Astrocyte (in vitro differentiated cells and primary cell): ENCODE data around the gene LRRC4C. TPM values are rescaled to one million over a fixed set of nuclear protein-coding genes. Genes with fewer than 3 reads are reported as not detected.

Source experiments
- DNase-seq: peaks from one replicate; pipeline ENCODE4 v3.0.0-alpha.2; 2010; ENCODE audit warnings: low read depth
- FAIRE-seq: peaks from 2 replicates; lab custom pipeline; 2011; peaks lifted over from hg19 to GRCh38; lab: Jason Lieb, UNC
- H2AFZ ChIP-seq: 2 replicates; pipeline ENCODE4 v1.6.0; 2012; ENCODE audit warnings: low read depth, low read length, inconsistent platforms
- H3K27ac ChIP-seq: 2 replicates; pipeline ENCODE4 v1.5.1; 2011; ENCODE audit warnings: low read depth, low read length, inconsistent platforms
- H3K27me3 ChIP-seq: 2 replicates; pipeline ENCODE4 v1.6.0; 2011; ENCODE audit warnings: low read length, inconsistent platforms; ENCODE audit not compliant: insufficient read depth
- H3K36me3 ChIP-seq: 2 replicates; pipeline ENCODE4 v1.5.1; 2011; ENCODE audit warnings: low read length, inconsistent platforms; ENCODE audit not compliant: insufficient read depth
- H3K4me1 ChIP-seq: 2 replicates; pipeline ENCODE4 v1.5.1; 2011; ENCODE audit warnings: low read length, inconsistent platforms; ENCODE audit not compliant: insufficient read depth
- H3K4me2 ChIP-seq: 2 replicates; pipeline ENCODE4 v1.6.0; 2012; ENCODE audit warnings: low read length, inconsistent platforms
- H3K4me3 ChIP-seq: 2 replicates; pipeline ENCODE4 v1.5.1; 2011; ENCODE audit warnings: low read depth, mild to moderate bottlenecking, low read length, inconsistent platforms; ENCODE audit not compliant: insufficient read depth
- H3K79me2 ChIP-seq: 2 replicates; pipeline ENCODE4 v1.6.0; 2012; ENCODE audit warnings: mild to moderate bottlenecking, low read length, inconsistent platforms; ENCODE audit not compliant: insufficient read depth
- H3K9ac ChIP-seq: 2 replicates; pipeline ENCODE4 v1.6.0; 2012; ENCODE audit warnings: mild to moderate bottlenecking, low read length, inconsistent platforms
- H3K9me3 ChIP-seq: 2 replicates; pipeline ENCODE4 v1.5.1; 2012; ENCODE audit warnings: low read depth, mild to moderate bottlenecking, low read length, inconsistent platforms; ENCODE audit not compliant: insufficient read depth
- H4K20me1 ChIP-seq: 2 replicates; pipeline ENCODE4 v1.6.0; 2012; ENCODE audit warnings: low read length, inconsistent platforms; ENCODE audit not compliant: insufficient read depth
- H3K27ac Mint-ChIP-seq: one replicate; pipeline ENCODE4 v1.8.0; 2021; ENCODE audit warnings: mild to moderate bottlenecking, mixed read lengths; ENCODE audit not compliant: unreplicated experiment
- H3K27me3 Mint-ChIP-seq: one replicate; pipeline ENCODE4 v1.8.0; 2021; ENCODE audit warnings: low read depth, mixed read lengths; ENCODE audit not compliant: unreplicated experiment
- H3K36me3 Mint-ChIP-seq: one replicate; pipeline ENCODE4 v1.8.0; 2021; ENCODE audit warnings: low read depth, mixed read lengths; ENCODE audit not compliant: unreplicated experiment
- H3K4me1 Mint-ChIP-seq: one replicate; pipeline ENCODE4 v1.8.0; 2021; ENCODE audit warnings: low read depth, mixed read lengths; ENCODE audit not compliant: unreplicated experiment
- H3K4me3 Mint-ChIP-seq: one replicate; pipeline ENCODE4 v1.8.0; 2021; ENCODE audit warnings: mild to moderate bottlenecking, moderate library complexity, mixed read lengths; ENCODE audit not compliant: unreplicated experiment
- H3K9me3 Mint-ChIP-seq: one replicate; pipeline ENCODE4 v1.8.0; 2021; ENCODE audit warnings: mild to moderate bottlenecking, mixed read lengths; ENCODE audit not compliant: unreplicated experiment
- EZH2 ChIP-seq: IDR thresholded peaks from 2 replicates; pipeline ENCODE4 v1.6.1; 2012; ENCODE audit warnings: mild to moderate bottlenecking, low read length, inconsistent platforms; ENCODE audit not compliant: insufficient read depth
- total RNA-seq: library from RNA; stranded (reverse); gene quantifications from 2 replicates; pipeline ENCODE4 v1.2.1, GENCODE V29; 2021
- TF ChIP-seq, protein P1 (sequence below): IDR thresholded peaks from 2 replicates; pipeline ENCODE4 v1.5.1; 2011; ENCODE audit warnings: low read depth, mild to moderate bottlenecking, inconsistent platforms, low read length, moderate library complexity; ENCODE audit not compliant: insufficient read depth

Gene LRRC4C
- total RNA-seq, 1 donor from 2014 or later: 9.0 TPM

DNA sequence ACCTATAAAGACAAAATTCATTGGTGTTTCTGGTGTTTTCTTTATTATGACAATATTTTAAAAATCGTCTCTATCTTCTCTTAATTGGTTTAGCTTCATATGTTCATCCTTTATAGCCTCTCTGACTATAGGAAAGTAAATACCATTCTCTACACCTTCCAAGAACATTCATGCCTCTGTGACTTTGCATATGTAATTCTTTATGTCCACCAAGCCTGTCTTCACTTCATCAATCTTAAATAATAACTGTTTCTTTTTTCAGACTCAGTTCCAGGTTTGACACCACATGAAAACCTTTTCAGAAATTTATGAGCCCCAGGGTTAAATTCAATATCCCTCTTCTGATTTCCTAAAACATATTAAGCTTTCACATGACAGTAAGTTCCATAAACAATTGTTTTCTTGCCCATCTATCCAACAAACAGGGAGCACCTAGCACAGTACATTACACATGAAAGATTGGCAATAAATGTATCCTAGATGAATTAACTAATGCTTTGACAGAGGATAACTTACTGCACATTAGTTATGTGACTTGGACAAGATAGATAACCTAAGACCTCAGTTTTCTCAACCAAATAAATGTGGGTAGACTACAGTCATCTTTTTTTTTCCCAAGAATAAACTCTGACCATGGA, 886.1 kb downstream of the LRRC4C start:
- Histone ChIP-seq H2AFZ (no peak overlapping the region), H3K9ac (no peak overlapping the region), H3K27me3 (no peaks in the 10 kb centered on the region), H3K4me2 (no peak overlapping the region), H3K27ac (no peak overlapping the region), H3K36me3 (no peaks in the 10 kb centered on the region), H3K4me3 (no peak overlapping the region), H3K9me3 (no peaks in the 10 kb centered on the region), H3K79me2 (no peaks in the 10 kb centered on the region), H4K20me1 (no peaks in the 10 kb centered on the region), H3K4me1 (no peaks in the 10 kb centered on the region)
- Mint-ChIP-seq H3K4me3 (no peak overlapping the region), H3K36me3 (no peaks in the 10 kb centered on the region), H3K27ac (no peak overlapping the region), H3K9me3 (no peaks in the 10 kb centered on the region), H3K27me3 (no peaks in the 10 kb centered on the region), H3K4me1 (no peaks in the 10 kb centered on the region)
- FAIRE-seq (no peak), DNase-seq (no peak)
- TF ChIP-seq EZH2: no peak
- TF ChIP-seq, protein P1, sequence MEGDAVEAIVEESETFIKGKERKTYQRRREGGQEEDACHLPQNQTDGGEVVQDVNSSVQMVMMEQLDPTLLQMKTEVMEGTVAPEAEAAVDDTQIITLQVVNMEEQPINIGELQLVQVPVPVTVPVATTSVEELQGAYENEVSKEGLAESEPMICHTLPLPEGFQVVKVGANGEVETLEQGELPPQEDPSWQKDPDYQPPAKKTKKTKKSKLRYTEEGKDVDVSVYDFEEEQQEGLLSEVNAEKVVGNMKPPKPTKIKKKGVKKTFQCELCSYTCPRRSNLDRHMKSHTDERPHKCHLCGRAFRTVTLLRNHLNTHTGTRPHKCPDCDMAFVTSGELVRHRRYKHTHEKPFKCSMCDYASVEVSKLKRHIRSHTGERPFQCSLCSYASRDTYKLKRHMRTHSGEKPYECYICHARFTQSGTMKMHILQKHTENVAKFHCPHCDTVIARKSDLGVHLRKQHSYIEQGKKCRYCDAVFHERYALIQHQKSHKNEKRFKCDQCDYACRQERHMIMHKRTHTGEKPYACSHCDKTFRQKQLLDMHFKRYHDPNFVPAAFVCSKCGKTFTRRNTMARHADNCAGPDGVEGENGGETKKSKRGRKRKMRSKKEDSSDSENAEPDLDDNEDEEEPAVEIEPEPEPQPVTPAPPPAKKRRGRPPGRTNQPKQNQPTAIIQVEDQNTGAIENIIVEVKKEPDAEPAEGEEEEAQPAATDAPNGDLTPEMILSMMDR: no peak

DNA sequence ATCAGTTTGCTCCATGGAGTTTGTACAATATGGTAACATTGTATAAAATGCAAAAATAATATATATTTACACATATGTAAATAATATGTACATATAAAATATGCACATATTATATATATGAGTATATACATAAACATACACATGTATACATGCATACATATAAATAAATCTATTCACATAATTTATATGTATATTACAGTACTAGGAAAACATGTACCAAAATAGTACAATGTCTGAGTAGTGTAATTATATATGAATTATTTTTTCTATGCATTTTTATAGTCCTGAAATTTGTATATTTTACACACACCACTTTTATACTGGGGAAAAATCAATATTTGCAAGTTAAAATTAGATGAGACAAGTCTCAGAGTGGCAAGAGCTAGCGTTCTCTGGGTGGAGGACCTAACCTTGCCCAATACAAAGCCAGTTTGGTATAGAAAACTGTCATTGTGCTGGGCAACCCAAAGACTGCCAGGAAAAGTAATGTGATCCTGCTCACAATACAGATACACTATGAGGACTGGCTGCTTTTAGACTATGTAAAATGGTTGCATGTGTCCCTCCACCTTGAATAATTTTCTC, 889.4 kb downstream of the LRRC4C start:
- no peak for DNase-seq
- no peak overlapping the region for H3K4me3 Mint-ChIP-seq
- FAIRE-seq: no peak
- no peaks in the 10 kb centered on the region for H3K36me3 Mint-ChIP-seq
- H3K27me3 ChIP-seq: no peaks in the 10 kb centered on the region
- TF ChIP-seq, protein P1: no peak
- no peak for TF ChIP-seq EZH2
- no peaks in the 10 kb centered on the region for H3K4me1 Mint-ChIP-seq
- H3K79me2 ChIP-seq: no peaks in the 10 kb centered on the region
- no peak overlapping the region for H3K4me3 ChIP-seq
- no peak overlapping the region for H3K9ac ChIP-seq
- H3K27ac Mint-ChIP-seq: no peak overlapping the region
- no peaks in the 10 kb centered on the region for H3K27me3 Mint-ChIP-seq
- H2AFZ ChIP-seq: no peak overlapping the region
- H3K27ac ChIP-seq: no peak overlapping the region
- H3K4me2 ChIP-seq: no peak overlapping the region
- no peaks in the 10 kb centered on the region for H4K20me1 ChIP-seq
- no peaks in the 10 kb centered on the region for H3K4me1 ChIP-seq
- no peaks in the 10 kb centered on the region for H3K9me3 Mint-ChIP-seq
- no peaks in the 10 kb centered on the region for H3K9me3 ChIP-seq
- H3K36me3 ChIP-seq: no peaks in the 10 kb centered on the region

DNA sequence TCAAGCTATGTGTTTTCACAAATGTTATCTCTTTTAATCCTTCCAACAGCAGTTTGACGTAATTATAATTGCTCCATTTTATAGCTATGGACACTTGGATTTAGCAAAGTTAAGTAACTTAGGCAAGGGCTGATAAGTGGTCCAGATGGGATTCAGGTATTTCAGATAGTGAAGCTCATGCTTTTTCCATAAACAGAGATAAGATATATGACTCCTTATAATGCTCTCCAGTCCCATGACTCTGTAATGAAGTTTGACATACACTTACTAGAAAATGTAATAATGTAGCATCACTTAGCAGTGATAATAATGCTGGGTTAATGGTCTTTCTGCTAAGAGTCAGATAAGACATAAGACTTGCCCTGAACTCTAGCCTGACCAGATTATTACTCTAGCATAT, 892.1 kb downstream of the LRRC4C start:
- H3K27ac Mint-ChIP-seq: no peak overlapping the region
- H3K4me1 Mint-ChIP-seq: no peaks in the 10 kb centered on the region
- no peaks in the 10 kb centered on the region for H3K4me1 ChIP-seq
- H4K20me1 ChIP-seq: no peaks in the 10 kb centered on the region
- no peak for TF ChIP-seq EZH2
- TF ChIP-seq, protein P1: no peak
- no peaks in the 10 kb centered on the region for H3K79me2 ChIP-seq
- H3K27me3 Mint-ChIP-seq: no peaks in the 10 kb centered on the region
- no peak overlapping the region for H2AFZ ChIP-seq
- no peak overlapping the region for H3K9ac ChIP-seq
- H3K4me2 ChIP-seq: no peak overlapping the region
- H3K9me3 Mint-ChIP-seq: no peaks in the 10 kb centered on the region
- H3K27me3 ChIP-seq: no peaks in the 10 kb centered on the region
- H3K36me3 ChIP-seq: no peaks in the 10 kb centered on the region
- H3K36me3 Mint-ChIP-seq: no peaks in the 10 kb centered on the region
- no peak overlapping the region for H3K27ac ChIP-seq
- H3K4me3 ChIP-seq: no peak overlapping the region
- DNase-seq: no peak
- H3K9me3 ChIP-seq: no peaks in the 10 kb centered on the region
- H3K4me3 Mint-ChIP-seq: no peak overlapping the region
- FAIRE-seq: no peak
